Skeletal muscle cell (primary cell): Measurements from ENCODE around the gene ZNF181.
"Not testable (repeated sequence)": the region's sequence is repeated elsewhere in the genome, so short reads cannot be mapped to it uniquely, and the experiment has no call there.

ENCODE experiments used
- DNase-seq: peaks from one replicate; pipeline ENCODE4 v3.0.0-alpha.2; 2010; ENCODE audit warnings: low read depth
- H3K4me3 ChIP-seq: 2 replicates; pipeline ENCODE4 v1.5.1; 2011; ENCODE audit warnings: low read depth, mild to moderate bottlenecking, control low read depth, low read length, moderate library complexity

ZNF181 gene

DNA sequence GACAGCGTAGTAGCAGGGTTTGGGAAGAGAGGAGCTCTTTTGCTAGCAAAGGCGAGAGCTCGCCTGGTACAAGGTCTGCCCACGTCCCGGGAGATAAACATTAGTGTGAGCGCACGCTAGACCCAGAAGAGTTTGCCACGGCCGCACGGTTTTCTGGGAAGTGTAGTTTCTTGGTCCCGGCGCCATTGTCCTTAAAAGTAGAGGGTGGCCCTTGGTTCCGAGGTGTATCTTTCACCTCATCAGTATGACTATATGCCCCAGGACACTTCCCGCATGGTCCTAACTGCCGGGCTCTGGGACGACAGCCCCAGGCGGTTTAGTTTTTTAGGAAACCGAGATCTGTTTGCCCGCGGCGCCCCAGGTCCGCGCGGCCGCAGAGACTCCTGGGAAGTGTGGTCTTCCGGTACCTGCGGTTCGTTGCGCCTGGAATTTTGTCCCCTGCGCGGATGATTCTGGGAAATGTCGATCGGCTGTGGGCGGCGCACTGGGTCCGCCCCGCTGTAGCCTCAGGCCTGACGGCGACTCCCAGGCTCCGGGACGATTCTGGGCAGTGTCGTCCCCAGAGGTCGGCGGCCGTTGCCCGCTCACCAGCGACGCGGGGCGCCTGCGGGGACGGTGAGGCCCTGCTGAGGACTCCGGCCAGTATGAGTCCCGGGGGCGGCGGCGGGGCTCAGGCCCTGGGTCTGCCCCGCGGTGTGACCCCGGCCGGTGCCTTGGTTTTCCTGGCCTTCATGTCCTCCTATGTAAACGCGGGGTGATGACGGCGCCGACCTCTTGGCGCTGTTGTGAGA, at the start of gene ZNF181:
ZNF181 (plus strand) TSS at position 498 of the 791 bp plus-strand sequence. CDS start 795 bp downstream, outside the sequence.
- DNase-seq = peak; percentile 64
- peak within 1 kb of the TSS; percentile 50 for H3K4me3 ChIP-seq

DNA sequence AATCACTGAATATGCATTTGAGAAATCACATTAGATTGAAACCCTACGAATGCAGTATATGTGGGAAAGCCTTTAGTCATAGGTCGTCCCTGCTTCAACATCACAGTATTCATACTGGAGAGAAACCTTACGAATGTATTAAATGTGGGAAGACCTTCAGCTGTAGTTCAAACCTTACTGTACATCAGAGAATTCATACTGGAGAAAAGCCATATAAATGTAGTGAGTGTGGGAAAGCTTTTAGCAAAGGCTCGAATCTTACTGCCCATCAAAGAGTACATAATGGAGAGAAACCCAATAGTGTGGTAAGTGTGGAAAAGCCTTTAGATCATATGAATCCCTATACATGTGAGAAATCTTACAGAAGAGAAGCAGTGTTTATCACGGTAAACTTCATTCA, 48.8 kb upstream of the ZNF181 start:
- DNase-seq, H3K4me3 ChIP-seq: not testable (repeated sequence)

DNA sequence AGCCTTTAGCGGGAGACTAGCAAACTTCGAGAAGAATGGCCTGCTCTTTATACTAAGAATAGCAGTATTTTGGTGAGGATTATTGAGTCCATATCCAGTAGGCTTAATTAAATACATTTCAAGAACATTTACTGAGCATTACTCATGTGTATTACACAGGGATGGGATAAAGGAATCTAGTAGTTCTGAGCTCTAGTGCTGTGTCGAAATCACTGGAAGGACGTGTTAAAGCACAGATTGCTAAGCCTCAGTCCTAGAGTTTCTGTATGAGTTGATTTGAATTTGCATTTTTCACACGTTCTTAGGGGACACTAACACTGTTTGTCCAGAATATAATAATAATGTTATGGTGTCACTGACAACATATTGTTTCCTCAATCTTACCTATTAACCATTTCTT, 47.6 kb upstream of the ZNF181 start:
- no peak for DNase-seq
- H3K4me3 ChIP-seq = no peak overlapping the region

DNA sequence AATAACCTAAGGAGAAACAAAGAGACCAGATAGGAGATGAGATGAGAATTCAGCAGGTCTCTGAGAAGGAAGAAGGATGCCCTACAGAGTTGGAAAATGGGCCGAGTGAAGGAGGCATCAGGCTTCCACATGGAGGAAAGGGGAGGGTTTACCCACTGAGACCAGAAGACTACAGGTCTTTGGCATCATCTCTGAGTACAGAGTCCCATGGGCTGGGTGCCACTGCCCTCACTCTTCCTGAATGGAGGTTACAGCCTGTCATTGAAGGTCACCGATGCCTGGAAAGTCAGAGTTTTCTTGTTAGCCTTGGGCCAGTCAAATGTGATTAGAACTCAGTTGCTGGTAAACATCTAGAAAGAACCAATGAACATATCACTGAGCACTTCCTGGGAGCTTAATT, 46.7 kb upstream of the ZNF181 start:
- no peak for DNase-seq
- H3K4me3 ChIP-seq = no peak overlapping the region

DNA sequence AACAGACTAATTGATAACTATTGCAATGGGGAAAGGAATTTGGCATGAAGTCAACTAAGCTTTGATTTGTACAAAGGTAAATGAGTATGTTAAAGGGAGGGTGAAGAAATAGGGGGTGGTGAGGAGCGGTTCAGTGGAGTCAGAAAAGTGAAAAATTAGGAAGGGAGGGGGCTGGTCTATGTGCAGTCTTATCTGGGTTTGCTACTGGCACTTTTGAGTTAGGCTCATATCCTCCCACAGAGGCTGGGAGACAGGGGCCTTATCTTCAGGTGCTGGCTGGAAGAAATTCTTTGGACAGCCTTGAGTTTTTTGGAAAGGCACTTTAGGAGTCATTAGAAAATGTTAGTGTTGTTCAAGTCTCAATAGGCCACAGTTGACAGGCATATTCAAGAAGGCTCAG, 45.5 kb upstream of the ZNF181 start:
- DNase-seq = no peak
- no peak overlapping the region for H3K4me3 ChIP-seq

DNA sequence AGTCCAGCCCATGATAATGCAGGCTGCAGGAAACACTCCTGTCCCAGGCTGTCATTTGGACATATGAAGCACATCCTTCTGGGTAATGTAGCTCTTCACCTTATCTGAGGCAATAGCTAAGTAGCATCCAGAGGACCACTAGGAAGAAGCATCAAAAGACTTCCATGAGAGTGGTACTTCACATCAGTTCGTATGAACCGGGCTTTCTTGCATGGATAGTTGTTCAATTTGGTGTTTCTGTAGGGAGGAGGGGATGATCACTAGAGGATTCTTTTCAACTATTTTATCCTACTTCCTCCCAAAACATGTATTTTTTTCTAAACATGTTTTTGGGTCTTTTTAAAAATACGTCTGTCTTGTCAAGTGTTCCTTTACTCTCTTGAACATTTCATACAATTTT, 43.7 kb upstream of the ZNF181 start:
- no peak overlapping the region for H3K4me3 ChIP-seq
- DNase-seq = no peak

DNA sequence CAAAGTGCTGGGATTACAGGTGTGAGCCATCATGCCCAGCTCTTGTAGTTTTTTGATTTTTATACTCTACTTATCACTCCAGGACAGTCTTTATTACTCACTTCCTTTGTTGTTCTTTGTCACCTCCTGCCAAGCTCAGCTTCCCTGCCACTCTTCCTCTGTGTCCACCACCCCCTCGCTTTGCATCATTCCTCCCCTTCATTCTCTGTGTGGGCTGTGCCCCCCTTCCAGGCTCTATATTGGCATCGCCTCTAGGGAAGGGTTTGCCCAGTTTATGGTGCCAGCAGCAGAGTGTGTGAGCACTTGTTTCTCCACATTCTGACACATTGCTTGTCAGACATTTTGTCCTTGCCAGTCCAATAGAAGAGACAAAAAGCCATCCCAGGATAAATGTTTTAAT, 41.5 kb upstream of the ZNF181 start:
- H3K4me3 ChIP-seq = no peak overlapping the region
- no peak for DNase-seq

DNA sequence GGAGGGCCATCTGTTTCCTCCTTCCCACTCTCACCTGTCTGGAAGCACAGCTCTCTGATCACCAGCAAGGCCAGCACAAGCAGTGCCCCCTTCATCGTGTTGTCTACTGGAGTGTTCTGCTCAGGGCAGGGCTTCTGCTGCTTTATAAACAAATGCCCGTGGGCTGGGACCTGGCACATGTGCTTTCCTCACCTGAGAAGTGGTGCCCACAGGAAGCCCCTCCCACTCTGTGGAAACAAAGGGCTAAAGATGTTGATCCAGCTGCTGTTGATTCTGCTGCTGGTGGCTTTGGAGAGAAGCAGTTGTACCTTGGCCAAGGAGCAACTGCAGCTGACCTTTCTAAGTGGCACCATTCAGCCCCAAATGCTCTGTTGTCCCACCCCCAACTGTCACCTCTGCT, 26.4 kb upstream of the ZNF181 start:
- no peak overlapping the region for H3K4me3 ChIP-seq
- DNase-seq = no peak

DNA sequence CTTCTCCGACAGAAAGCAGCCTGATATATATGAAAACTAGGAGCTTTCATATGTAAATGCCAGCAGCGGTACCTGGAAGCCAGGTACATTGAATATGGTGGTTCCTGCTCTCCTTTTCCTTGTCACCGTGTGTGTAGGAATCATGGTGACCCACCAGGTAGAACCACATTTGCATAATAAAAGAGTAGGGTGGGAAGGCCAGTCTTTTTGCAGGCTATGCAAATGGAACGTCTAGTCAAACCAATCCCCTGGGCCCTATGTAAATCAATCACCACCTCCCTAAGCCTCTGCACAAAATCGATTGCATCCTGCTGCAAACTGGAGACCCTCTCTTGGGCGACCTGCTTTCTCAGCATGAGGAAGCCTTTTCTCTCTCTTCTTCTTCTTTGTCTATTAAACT, 22.2 kb upstream of the ZNF181 start:
- H3K4me3 ChIP-seq = no peak overlapping the region
- DNase-seq = no peak

DNA sequence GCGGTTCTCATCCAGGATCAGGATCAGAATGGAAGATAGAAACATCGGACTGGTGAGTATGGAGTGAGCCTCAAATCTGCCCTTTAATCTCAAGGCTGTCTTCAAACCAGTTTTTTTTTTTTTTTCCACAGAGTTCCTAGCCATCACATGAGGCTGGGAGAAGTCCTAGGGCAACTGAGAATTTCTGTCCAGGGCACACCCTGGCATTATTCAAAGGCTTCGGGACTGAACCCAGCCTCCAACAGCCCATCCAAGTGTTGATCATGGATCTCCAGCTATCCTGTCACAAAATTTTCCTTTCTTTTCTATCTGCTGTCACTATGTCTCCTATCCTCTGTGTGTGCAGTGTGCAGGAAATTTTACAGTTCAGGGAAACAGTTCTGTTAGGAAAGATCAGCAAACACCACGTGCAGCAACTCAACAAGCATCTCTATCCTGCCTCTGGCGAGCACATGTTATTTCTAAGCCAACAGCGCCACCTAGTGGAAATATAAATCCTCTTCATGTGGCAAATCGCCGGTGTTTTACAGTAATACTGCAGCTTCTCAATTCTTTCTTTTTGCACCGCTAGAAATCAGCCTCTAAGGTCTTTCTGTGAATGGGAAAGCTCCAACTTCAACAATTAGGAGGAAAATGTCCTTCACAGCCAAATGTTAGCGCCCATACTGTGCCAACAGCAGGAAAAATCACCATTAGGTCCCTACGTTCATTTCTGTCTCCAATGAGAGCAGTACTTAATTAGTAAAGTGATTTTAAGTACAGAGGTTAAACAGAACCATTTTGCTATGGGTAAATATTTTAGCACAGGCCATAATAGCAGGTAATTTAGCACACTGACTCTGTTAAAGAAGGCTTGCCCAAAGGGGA, 21.4 kb upstream of the ZNF181 start:
- DNase-seq = peak; percentile 37
- H3K4me3 ChIP-seq = no peak overlapping the region

DNA sequence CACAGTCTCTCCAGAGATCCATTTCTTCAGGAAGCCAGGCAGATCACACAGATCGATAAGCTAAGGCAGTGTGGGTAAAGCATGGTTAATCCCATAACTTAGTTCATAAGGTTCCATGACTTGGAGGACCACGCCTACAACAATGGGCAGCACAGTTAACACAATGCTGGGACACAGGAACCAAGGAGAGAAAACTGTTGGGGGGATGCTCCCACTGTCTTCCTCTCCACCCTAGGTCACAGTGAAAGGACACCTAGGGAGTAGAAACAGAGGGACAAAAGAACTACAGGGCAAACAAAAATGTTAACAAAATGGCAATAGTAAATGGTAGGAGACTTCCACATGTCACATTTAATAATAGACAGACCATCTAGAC, 20.8 kb upstream of the ZNF181 start:
- DNase-seq = no peak

DNA sequence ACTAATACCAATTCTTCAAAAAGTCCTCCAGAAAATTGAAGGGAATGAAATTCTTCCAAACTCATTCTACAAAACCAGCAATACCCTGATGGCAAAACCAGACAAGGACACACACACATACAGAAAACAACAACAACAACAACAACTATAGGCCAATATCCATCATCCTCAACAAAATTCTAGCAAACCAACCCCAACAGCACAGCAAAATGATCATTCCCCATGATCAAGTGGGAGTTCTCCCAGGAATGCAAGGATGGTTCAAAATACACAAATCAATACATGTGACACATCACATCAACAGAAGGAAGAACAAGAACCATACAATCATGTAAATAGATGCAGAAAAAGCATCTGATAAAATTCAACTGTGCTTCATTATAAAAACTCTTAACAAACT, 18.7 kb upstream of the ZNF181 start:
- no peak overlapping the region for H3K4me3 ChIP-seq
- no peak for DNase-seq

More for the DNA sequence above, 20.8 kb upstream of the ZNF181 start:
- no peak overlapping the region for H3K4me3 ChIP-seq

DNA sequence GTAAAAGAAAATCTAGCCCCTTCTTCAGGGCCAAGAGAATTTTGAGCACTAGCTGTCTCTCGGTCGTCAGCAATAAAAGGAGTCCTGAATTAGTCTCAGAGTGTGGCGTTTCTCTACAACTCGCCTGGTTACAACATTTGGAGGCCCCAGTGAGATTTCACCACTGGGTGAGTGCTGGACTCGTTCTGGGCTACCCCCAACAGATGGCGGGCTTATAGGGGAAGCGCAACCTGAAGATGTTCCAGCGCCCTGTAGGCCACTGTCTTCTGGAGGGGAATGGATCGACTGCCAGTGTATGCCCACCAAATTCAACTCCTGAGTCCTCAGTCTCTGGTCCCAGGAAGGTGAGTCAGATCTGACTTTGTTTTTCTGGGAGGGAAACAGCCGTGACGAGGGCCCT, 11.7 kb upstream of the ZNF181 start:
- DNase-seq = no peak
- no peak overlapping the region for H3K4me3 ChIP-seq

DNA sequence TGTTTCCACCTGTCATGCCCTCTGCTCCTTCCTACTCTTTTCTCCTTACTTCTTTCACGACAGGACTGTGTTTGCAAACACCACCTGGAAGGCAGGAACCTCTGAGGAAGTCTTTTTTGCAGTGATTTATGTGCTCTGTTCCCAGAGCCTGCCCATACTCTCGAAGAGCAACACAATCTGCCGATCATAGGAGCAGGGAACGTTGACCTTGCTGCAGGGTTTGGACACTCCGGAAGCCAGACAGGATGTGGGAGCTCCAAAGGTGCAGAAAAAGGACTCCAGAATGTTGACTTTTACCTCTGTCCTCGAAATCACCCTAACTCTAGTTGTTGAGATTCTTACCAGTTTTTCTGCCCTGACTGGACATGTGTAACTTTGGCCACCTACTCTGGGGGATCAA, 8.6 kb upstream of the ZNF181 start:
- no peak overlapping the region for H3K4me3 ChIP-seq
- DNase-seq = no peak

DNA sequence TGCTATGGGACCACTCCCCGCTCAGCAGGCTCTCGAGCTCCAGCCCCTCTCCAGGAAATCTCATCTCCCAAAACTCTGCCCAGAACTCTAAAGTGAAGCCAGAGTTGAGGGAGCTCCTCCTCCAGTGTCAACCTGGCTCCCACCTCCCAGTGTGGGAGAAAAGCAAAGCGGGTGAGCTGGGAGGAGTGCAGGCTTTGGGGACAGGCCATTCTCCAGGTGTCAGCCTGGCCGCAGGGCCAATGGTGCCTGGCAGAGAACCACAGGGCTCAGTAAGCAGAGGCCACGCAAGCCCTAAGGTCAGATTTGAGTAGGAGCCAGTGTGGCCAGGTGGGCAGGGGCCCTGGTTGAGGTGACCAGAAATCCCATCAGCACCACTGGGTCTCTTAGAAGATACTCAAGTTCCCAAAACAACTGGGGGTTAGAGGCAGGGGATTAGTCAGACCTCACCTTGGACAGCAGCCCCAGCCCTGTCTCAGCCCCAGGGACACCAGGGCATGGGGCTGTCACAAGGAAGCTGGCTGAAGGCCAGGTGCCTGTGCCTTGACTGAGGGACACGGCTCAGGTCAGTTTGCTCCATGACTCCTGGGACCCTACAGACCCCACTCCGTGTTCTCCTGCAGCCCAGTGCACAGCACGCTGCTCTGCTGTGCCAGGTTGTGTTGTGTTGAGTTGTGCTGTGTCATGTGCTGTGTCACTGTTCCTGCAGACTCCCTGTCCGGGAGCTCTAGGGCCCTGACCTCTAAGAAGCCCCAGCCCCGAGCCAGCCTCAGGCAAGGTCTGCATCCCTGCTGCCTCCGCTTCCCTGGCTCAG, 2.8 kb upstream of the ZNF181 start:
- DNase-seq = no peak
- no peak overlapping the region for H3K4me3 ChIP-seq

DNA sequence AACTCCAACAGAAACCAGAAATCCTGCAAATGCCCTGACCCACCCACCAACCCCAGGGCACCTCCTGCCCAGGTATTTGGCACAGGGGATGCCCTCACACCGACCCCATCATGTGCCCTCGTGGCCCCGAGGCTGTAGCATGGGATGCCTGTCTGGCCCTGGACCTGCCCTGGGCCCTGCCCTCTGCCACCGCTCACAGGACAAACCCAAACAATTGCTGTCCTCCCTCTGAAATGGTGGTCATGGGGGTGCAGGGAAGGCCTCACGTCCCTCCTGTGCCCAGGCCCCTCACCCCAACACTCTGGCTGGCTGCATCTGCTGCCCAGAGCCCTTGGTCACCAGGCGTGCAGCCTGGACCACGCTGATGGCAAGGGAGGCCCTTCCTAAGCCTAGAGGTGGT, 2.1 kb upstream of the ZNF181 start:
- H3K4me3 ChIP-seq = no peak overlapping the region
- DNase-seq = no peak

DNA sequence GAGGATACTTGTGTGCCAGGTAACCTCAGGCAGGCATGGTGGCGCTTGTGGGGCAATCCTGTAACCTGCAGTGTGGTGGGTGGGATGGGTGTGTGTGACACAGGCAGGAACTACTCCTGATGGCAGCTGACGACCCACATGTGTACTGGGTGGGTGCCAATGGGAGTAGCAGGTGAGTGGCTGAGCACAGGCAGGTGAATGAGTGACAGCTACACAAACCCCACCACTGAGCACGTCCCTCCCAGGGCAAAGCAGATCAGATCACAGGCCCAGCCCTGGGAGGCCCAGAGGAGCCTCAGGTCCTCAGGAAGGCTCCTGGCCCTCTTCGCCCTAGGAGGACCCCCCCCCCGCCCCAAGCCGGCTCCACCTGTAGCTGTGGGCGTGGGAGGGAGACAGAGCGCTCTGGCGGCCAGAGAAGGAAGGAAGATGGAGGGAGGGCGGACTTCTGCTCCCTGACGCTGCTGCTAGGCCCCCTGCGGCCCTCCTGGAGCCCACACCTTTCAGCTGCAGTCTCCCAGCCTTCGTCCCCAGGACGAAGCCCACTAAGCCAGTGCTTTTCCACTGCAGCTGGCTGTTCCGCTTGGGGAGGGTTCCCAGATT, 1.3 kb upstream of the ZNF181 start:
- peak overlapping the region; percentile 50 for H3K4me3 ChIP-seq
- no peak for DNase-seq

DNA sequence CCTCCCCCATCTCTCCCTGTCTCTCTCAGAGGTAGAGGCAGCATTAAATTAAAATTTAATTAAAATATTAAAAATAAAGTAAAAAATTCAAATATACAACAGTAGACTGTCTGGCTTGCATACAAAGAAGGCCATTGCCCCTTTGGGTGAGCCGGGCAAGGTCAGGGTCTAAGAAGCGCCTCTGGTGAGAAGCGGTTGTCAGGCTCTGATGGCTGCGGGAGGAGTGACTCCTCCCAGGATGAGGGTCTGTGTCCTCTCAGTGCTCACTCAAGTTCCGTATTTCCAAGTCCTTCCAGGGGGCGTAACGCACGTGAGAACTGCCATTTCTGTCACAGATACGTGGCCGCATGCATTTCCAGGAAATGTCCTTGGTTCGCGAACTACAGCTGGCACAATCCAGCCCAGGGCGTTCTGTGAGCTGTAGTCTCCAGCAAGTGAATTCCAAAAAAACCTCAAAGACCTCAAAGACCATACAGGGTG, 737 bp upstream of the ZNF181 start:
- H3K4me3 ChIP-seq = peak overlapping the region; percentile 50
- DNase-seq = no peak

DNA sequence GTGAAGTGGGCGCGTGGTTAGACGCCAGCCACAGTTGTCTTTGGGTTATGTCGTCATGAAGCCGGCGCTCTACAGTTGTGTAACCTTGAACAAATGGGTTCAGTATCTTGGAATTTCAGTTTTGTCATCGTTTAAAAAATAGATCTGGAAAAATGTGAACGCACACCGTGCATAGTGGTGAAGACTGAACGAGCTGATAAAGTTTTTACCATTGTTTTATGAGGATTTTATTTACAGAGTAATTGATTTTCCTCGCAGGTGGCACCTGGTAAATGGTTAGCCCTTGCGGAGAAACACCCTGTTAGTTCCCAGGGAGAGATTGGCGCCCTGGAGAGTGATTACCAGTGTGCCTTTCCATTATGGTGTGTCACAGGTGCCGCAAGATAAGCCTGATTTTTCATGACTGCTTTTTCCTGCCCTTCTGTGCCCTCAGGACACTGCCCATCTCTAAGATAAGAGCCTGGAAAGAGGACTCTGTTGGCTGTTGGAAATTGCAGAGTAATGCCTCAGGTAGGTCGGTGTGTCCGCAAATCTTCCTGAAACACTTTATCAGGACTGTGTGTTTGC, 577 bp downstream of the ZNF181 start:
- peak; percentile 54 for DNase-seq
- peak overlapping the region; percentile 50 for H3K4me3 ChIP-seq
